ENCODE data around the gene PXK. TPM values are rescaled to one million over a fixed set of nuclear protein-coding genes. Genes with fewer than 3 reads are reported as not detected.

The PXK gene
- total and polyA plus RNA-seq, 4 donors: 6.0 to 15.9 (median 12.6) TPM

GRCh38 chr3:58470363-58471024 lies 137.8 kb downstream of the PXK start:
- Histone ChIP-seq H3K9ac (ENCODE audit: low read depth in 1 of 2, low read length in 2 of 2) (no peak overlapping the region), H3K4me1 (ENCODE audit: control insufficient read depth in 4 of 4, insufficient read depth in 4 of 4, low read length in 3 of 4) (peaks cover 22 to 43% (median 30%) of the 10 kb centered on the region in 4 donors)
- 89% methylated on average over 12 of the region's 12 CpGs for WGBS

GRCh38 chr3:58471025-58471887 lies 138.6 kb downstream of the PXK start:
- TF ChIP-seq MAX (IDR thresholded peaks at IDR 0.05) (peak; percentile 87), ZBTB33 (IDR thresholded peaks at IDR 0.05) (peak; percentile 63), FOXA2 (IDR thresholded peaks at IDR 0.05) (peak; percentile 95), EGR1 (IDR thresholded peaks at IDR 0.05; ENCODE audit: low read depth in 2 of 2) (peak in 1 of 2 donors; percentile 38), TAF1 (conservative IDR thresholded peaks at IDR 0.05) (peak; percentile 48), RXRA (IDR thresholded peaks at IDR 0.05) (peak; percentile 78 to 89), RAD21 (IDR thresholded peaks at IDR 0.05) (peak; percentile 40 to 53), HNF4G (IDR thresholded peaks at IDR 0.05) (peak; percentile 41), REST (IDR thresholded peaks at IDR 0.05) (peak; percentile 74), SP1 (IDR thresholded peaks at IDR 0.05) (peak; percentile 83), ATF3 (IDR thresholded peaks at IDR 0.05) (peak; percentile 94), YY1 (IDR thresholded peaks at IDR 0.05) (peak; percentile 82), NR2F2 (IDR thresholded peaks at IDR 0.05) (peak; percentile 50), FOXA1 (IDR thresholded peaks at IDR 0.05) (peak; percentile 89), JUND (IDR thresholded peaks at IDR 0.05) (peak; percentile 99), GABPA (IDR thresholded peaks at IDR 0.05 in 1 of 2, conservative IDR thresholded peaks at IDR 0.05 in 1 of 2) (no peak), HNF4A (conservative IDR thresholded peaks at IDR 0.05) (peak; percentile 75 to 78), CTCF (IDR thresholded peaks at IDR 0.05; ENCODE audit: low read depth, low read length, missing input control) (no peak)
- peak overlapping the region; percentile 1 to 25 for H3K9ac ChIP-seq (ENCODE audit: low read depth in 1 of 2, low read length in 2 of 2)
- DNase-seq (ENCODE audit: low spot score): no peak

More at GRCh38 chr3:58470363-58471024, 137.8 kb downstream of the PXK start:
- TF ChIP-seq HNF4A (conservative IDR thresholded peaks at IDR 0.05) (no peak), SP1 (IDR thresholded peaks at IDR 0.05) (no peak), JUND (IDR thresholded peaks at IDR 0.05) (no peak), FOXA2 (IDR thresholded peaks at IDR 0.05) (no peak), ATF3 (IDR thresholded peaks at IDR 0.05) (no peak), TAF1 (conservative IDR thresholded peaks at IDR 0.05) (no peak), MAX (IDR thresholded peaks at IDR 0.05) (no peak), EGR1 (IDR thresholded peaks at IDR 0.05; ENCODE audit: low read depth in 2 of 2) (no peak)
- Histone ChIP-seq H3K27ac (ENCODE audit: low read depth in 1 of 2, low read length in 2 of 2) (peak overlapping the region; percentile 92 to 94), H3K4me3 (ENCODE audit: low read depth in 1 of 3, low read length in 3 of 3) (no peak overlapping the region), H3K9me3 (ENCODE audit: control insufficient read depth in 4 of 4, low read length in 3 of 4) (no peaks in the 10 kb centered on the region), H3K27me3 (ENCODE audit: control insufficient read depth in 4 of 4, insufficient read depth in 4 of 4, low read length in 3 of 4) (no peaks in the 10 kb centered on the region), H3K36me3 (ENCODE audit: control insufficient read depth in 4 of 4, insufficient read depth in 3 of 4, low read depth in 1 of 4, low read length in 3 of 4) (no peaks in the 10 kb centered on the region)
- no peak for DNase-seq (ENCODE audit: low spot score)

More at GRCh38 chr3:58471025-58471887, 138.6 kb downstream of the PXK start:
- H3K4me1 ChIP-seq (ENCODE audit: control insufficient read depth in 4 of 4, insufficient read depth in 4 of 4, low read length in 3 of 4): peaks cover 22 to 48% (median 33%) of the 10 kb centered on the region in 4 donors
- H3K4me3 ChIP-seq (ENCODE audit: low read depth in 1 of 3, low read length in 3 of 3): no peak overlapping the region
- H3K27ac ChIP-seq (ENCODE audit: low read depth in 1 of 2, low read length in 2 of 2): peak overlapping the region; percentile 92 to 94
- no peaks in the 10 kb centered on the region for H3K27me3 ChIP-seq (ENCODE audit: control insufficient read depth in 4 of 4, insufficient read depth in 4 of 4, low read length in 3 of 4)
- no peaks in the 10 kb centered on the region for H3K9me3 ChIP-seq (ENCODE audit: control insufficient read depth in 4 of 4, low read length in 3 of 4)
- H3K36me3 ChIP-seq (ENCODE audit: control insufficient read depth in 4 of 4, insufficient read depth in 3 of 4, low read depth in 1 of 4, low read length in 3 of 4): no peaks in the 10 kb centered on the region
- WGBS: 35% methylated on average over 10 of the region's 10 CpGs
